Epithelial cell of esophagus (primary cell): Measurements from ENCODE around the gene PPP1R13L.
A peak's percentile ranks its signal among the peaks of the same experiment; 100 is the strongest.
"Not testable (repeated sequence)": the region's sequence is repeated elsewhere in the genome, so short reads cannot be mapped to it uniquely, and the experiment has no call there.

Experiments used
- DNase-seq: peaks from one replicate; pipeline ENCODE4 v3.0.0; 2010; ENCODE audit warnings: low read depth
- H3K4me3 ChIP-seq: 2 replicates; pipeline ENCODE4 v1.5.1; 2011; ENCODE audit warnings: mild to moderate bottlenecking, low read length, control low read depth
- TF ChIP-seq, protein P1 (sequence below): IDR thresholded peaks from 2 replicates; pipeline ENCODE4 v1.5.1; 2011; ENCODE audit warnings: low read depth, mild to moderate bottlenecking, low read length, control low read depth, inconsistent platforms; ENCODE audit not compliant: insufficient read depth; ENCODE audit errors: missing control alignments

PPP1R13L gene

DNA sequence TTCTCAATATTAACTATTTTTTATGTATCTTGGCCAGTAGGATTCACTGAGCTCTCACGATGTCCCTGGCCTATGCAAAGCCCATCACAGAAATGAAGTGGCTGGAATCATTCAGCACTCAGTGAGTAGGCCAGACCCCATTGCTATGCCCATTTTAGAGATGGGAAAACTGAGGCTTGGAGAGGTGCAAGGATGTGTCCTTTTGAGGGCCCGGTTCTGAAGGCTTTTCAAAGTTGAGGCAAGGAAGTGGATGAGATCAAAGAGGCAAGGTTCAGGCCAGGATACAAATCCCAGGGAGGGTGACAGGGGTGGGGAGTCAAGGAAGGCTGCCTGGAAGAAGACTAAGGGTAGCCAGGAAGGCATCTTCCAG, 37.5 kb upstream of the PPP1R13L start:
- TF ChIP-seq, protein P1, sequence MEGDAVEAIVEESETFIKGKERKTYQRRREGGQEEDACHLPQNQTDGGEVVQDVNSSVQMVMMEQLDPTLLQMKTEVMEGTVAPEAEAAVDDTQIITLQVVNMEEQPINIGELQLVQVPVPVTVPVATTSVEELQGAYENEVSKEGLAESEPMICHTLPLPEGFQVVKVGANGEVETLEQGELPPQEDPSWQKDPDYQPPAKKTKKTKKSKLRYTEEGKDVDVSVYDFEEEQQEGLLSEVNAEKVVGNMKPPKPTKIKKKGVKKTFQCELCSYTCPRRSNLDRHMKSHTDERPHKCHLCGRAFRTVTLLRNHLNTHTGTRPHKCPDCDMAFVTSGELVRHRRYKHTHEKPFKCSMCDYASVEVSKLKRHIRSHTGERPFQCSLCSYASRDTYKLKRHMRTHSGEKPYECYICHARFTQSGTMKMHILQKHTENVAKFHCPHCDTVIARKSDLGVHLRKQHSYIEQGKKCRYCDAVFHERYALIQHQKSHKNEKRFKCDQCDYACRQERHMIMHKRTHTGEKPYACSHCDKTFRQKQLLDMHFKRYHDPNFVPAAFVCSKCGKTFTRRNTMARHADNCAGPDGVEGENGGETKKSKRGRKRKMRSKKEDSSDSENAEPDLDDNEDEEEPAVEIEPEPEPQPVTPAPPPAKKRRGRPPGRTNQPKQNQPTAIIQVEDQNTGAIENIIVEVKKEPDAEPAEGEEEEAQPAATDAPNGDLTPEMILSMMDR, result no peak
- H3K4me3 ChIP-seq, result no peak overlapping the region

DNA sequence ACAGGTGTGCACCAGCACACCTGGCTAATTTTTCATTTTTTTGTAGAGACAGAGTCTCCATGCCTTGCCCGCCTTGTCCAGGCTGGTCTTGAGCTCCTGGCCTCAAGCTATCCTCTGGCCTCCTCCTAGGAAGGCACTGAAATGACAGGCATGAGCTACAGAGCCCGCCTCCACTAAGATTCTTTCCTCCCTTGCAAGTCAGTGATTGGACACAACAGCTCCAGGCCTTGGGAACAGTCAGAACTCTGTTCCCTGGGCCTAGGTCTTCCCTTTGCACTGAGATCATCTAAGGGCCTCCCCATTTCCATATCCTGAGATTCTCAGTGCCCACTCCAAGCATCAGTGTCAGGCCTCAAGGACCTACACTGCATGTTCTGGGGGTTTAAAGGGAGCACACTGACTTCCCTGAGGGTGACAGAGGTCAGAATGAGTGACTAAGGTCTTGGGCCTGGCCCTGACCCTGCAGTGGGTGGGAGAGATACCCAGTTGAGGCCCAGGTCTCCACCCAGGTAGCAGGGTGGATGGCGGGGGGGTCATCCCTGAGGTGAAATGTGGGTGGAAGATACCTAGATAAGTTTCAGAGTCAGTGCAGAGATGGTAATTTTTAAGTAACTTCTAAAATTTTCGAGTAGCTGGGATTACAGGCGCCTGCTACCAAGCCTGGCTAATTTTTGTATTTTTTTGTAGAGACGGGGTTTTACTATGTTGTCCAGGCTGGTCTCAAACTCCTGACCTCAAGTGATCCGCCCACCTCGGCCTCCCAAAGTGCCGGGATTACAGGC, 36.2 kb upstream of the PPP1R13L start:
- H3K4me3 ChIP-seq, result no peak overlapping the region
- peak; percentile 53 for DNase-seq
- TF ChIP-seq, protein P1, result no peak

More for the DNA sequence above, 37.5 kb upstream of the PPP1R13L start:
- no peak for DNase-seq

DNA sequence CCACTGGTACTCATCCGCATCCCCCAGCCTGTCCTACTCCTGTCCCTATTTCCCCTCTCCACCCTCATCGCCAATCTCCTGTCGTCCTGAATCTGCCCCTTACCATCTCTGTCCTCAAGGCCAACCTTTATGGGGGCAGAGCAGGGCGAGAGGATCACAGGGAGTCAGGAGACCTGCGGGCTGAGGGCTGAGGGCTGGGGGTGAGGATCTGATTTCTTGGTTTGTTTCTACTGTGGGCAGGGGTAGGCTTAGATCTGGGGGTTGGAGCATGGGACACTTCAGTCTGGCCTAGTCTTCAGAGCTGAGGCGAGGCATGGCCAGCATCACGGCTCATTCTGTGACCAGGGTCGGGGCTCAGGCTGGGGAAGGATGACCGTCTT, 35.4 kb upstream of the PPP1R13L start:
- no peak for DNase-seq
- TF ChIP-seq, protein P1, result no peak
- H3K4me3 ChIP-seq, result peak overlapping the region; percentile 37

DNA sequence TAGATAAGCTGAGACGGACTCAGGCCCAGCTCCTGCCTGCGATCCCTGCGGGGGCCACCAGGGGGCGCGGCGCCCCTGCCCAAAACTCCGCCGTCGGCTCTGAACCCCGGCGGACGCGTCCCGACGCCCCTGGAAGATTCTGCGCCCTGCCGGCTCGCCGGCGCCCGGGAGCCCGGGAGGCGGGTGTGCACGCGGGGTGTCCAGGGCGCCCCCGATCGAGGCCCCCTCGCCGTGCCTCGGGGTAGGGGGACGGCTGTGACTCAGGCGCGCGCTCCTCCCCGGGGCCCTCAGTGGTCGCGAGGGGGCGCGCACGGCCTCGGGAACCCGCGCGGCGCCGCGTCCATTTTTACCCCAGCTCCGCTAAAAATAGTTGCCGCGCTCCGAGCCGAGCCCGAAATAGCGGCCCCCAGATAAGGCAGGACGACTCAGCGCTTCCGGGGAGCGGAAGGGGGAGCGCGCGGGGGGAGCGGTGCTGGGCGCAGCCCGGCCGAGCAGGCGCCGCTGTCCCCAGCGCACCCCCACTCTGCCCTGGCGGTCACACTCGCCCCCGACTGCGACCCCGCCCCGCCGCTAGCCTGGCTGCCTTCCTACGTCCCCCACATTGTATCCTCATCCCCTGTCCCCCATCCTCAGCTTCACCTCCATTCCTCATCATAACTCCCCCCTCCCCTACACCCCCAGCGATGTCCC, 34.8 kb upstream of the PPP1R13L start:
- DNase-seq, result peak; percentile 73
- TF ChIP-seq, protein P1, result peak; percentile 82

DNA sequence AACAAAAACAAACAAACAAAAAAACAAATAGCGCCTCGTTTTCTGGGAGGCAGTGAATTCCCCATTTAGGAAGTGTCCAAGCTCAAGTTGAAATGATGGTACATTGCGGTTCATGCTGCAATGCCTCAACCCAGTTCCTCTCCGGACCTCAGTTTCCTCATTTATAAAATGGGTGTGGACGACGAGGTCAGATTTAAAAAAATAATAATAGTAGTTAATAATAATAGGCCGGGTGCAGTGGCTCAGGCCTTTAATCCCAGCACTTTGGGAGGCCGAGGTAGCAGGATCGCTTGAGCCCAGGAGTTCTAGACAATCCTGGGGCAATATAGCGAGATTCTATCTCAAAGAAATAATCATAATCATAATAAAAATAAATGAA, 34.3 kb upstream of the PPP1R13L start:
- TF ChIP-seq, protein P1, result no peak
- H3K4me3 ChIP-seq, result peak overlapping the region; percentile 15
- no peak for DNase-seq

More for the DNA sequence above, 34.8 kb upstream of the PPP1R13L start:
- peak overlapping the region; percentile 37 for H3K4me3 ChIP-seq

DNA sequence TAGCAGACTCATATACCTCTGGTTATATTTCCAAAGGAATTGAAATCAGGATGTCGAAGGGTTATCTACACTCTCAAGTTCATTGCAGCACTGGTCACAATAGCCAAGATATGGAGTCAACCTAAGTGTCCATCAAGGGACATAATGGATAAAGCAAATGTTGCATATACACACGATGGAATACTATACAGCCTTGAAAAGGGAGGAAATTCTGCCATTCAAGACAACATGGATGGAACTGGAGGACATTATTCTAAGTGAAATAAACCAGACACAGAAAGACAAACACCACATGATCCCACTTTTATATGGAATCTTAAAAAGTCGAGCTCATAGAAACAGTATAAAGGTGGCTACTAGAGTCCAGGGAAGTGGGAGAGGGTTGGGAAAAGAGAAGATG, 32.5 kb upstream of the PPP1R13L start:
- no peak for DNase-seq
- TF ChIP-seq, protein P1, result no peak
- no peak overlapping the region for H3K4me3 ChIP-seq

DNA sequence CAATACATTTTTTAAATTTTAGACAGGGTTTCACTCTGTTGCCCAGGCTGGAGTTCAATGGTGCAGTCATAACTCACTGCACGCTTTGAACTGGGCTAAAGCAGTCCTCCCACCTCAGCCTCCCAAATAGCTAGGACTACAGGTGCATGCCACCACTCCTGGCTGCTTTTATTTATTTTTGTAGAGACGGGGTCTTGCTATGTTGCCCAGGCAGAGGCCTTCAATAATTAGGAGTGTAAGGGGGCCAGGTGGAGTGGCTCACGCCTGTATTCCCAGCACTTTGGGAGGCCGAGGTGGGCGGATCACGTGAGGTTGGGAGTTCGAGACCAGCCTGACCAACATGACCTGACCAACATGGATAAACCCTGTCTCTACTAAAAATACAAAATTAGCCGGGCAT, 27.7 kb upstream of the PPP1R13L start:
- not testable (repeated sequence) for H3K4me3 ChIP-seq, DNase-seq

DNA sequence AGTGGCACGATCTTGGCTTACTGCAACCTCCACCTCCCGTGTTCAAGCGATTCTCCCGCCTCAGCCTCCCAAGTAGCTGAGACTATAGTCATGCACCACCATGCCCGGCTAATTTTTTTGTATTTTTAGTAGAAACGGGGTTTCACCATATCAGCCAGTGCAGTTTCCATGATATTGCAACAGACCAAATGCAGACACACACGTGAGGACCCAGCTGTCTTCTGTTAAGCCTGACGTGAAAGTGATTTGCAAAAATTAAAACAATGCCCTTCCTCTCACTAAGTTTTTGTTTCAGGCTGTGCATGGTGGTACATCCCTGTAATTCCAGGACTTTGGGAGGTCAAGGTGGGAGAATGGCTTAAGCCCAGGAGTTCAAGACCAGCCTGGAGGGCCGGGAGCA, 26.1 kb upstream of the PPP1R13L start:
- DNase-seq, H3K4me3 ChIP-seq: not testable (repeated sequence)

DNA sequence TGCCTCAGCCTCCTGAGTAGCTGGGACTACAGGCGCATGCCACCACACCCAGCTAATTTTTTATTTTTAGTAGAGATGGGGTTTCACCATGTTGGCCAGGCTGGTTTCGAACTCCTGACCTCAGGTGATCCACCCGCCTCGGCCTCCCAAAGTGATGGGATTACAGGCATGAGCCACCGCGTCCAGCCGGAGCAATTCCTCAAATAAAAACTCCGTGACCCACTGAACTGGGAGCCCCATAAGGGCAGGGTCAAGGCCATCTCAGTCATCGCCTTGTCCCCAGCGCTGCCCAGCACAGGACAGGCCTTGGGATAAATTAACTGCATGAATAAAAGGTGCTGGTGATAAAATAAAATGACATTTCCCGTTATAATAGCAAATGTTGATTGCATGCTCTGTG, 25.0 kb upstream of the PPP1R13L start:
- not testable (repeated sequence) for DNase-seq, H3K4me3 ChIP-seq
